NCI-H1417 treated with DMSO at 0.1 percent for 48 hours (cell line): ENCODE data around the gene DCPS.
"Not testable (repeated sequence)": the region's sequence is repeated elsewhere in the genome, so short reads cannot be mapped to it uniquely, and the experiment has no call there.

Experiments
- DNase-seq: peaks from one replicate; lab custom pipeline; 2025; lab: John Stamatoyannopoulos, UW

The DCPS gene, protein sequence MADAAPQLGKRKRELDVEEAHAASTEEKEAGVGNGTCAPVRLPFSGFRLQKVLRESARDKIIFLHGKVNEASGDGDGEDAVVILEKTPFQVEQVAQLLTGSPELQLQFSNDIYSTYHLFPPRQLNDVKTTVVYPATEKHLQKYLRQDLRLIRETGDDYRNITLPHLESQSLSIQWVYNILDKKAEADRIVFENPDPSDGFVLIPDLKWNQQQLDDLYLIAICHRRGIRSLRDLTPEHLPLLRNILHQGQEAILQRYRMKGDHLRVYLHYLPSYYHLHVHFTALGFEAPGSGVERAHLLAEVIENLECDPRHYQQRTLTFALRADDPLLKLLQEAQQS

GRCh38 chr11:126303623-126304456 lies at the start of gene DCPS:
Gene DCPS, plus strand, starts transcription at chr11:126304060. Its CDS starts 21 bp downstream, at chr11:126304081.
- peak; percentile 98 for DNase-seq

DNA sequence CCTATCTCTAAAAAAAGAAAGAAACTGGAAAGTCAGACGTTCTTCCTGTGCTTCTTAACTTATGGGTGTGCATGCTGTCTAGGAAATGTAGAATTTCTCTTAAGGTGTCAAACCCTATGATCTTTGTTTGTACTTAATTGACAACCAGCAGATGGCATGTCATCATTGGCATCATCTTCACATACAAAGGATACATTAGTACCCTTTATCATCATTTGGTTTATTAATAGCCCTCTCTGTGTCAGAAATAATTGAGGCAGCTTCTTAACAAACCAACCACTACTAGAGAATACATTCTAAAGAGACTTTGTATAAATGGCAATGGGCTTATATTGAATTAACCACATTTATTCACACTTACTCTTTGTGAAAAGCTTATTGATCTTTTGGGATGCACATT lies 49.0 kb upstream of the DCPS start:
- no peak for DNase-seq

GRCh38 chr11:126255507-126255906 lies 48.4 kb upstream of the DCPS start:
- DNase-seq = not testable (repeated sequence)

- no peak for DNase-seq
Observed at GRCh38 chr11:126256216-126256615, 47.6 kb upstream of the DCPS start.

GRCh38 chr11:126257144-126257543 lies 46.7 kb upstream of the DCPS start:
- no peak for DNase-seq

DNA sequence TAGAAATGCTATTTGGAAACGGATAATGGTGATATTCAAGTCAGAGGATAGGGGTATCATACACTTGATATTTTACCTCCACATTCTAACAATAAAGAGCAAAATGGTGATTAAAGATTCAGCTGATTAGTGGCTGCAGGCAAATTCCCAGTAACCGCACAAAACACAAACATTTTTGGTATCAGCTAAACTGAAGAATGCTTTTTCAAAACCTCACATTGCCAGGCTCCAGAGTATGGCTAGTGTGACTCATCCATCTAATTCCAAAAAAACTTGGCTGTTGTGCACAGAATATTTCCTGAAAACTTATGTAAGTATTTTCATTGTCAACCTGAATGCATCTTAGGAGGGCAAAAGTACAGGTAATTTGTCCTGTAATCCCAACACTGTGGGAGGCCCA lies 46.1 kb upstream of the DCPS start:
- no peak for DNase-seq

DNA sequence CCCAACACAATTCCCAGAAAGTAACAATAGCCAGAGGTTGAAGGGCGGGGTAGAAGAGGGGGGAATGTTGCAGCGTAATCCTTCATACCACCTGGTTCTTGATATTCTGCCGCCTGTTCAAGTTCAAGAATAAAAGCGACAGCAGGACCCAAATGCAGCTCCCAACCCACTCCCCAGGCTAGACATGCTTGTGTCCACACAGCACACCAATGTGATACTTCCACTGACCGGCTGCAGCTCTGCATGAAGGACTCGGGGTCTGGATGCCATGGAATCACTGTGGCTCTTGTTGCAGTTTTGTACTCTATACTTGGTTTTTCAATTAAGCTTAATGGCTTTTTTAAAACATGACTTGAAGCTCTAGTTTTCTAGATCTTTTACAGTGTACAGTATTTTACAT lies 41.6 kb upstream of the DCPS start:
- no peak for DNase-seq

- no peak for DNase-seq
Observed at GRCh38 chr11:126263489-126263888, 40.4 kb upstream of the DCPS start.

DNA sequence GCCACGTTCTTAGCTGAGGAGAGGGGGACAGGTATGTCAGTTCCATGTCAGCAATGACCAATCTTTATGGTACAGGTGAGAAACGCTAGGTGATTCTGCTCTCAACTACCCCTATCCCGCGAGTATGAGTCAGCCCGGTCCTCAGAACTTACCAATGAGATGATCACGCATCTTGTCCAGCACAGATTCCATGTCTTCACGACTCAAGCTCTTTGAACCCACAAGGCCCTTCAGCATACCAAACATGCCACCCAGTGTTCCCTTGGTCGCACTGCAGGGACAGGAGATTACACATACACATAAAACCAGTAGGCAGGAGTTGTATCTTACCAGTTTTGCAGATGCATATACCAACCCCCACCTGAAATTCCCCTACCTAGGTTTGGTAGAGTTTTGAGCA lies 38.0 kb upstream of the DCPS start:
- no peak for DNase-seq

DNA sequence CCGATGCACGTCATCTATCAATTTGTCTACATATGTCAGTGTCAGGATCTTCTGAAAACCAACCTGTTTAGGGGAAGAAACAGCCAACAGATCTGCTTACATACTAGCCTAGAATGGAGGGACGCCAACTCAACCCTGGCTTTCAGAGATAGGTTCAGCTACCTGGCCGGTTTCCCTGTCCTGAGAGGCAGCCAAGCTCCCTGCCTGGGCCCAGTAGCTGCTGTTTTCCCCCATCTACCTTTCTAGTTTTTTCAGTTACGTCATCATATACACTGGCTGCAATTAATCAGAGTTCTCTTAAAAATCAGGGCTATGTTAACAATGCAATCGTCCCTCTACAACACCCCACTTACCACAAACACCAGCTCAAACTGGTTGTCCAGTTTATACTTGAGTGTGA lies 36.2 kb upstream of the DCPS start:
- DNase-seq = no peak

GRCh38 chr11:126268361-126268707 lies 35.5 kb upstream of the DCPS start:
- DNase-seq = no peak

GRCh38 chr11:126268708-126269579 lies 34.9 kb upstream of the DCPS start, which contains the start of the genes FOXRED1 and SRPRA:
Gene FOXRED1, plus strand, starts transcription at chr11:126269154. Its CDS starts 53 bp downstream, at chr11:126269207.
Gene SRPRA, minus strand, starts transcription at chr11:126268895. Its CDS starts 91 bp downstream, at chr11:126268804.
- DNase-seq = peak; percentile 93

- DNase-seq = no peak
Observed at GRCh38 chr11:126277322-126277721, 26.5 kb upstream of the DCPS start.

DNA sequence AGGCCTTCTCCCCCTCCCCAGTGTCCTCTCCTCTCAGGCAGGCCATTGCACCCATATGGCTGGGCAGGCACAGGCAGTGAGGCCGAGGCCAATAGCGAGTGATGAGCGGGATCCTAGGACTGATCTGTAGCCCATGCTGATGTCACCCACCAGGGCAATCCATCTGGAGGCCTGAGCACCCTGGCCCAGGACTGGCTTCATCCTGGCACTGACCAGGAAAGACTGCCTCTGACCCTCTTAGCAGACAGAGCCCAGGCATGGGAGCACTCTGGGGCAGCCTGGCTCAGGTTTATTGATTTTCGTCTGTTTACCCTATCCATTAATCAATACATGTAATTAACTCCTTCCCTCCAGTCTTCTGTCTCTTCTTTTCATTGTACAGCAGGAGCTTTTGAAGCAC lies 26.1 kb upstream of the DCPS start:
- no peak for DNase-seq

DNA sequence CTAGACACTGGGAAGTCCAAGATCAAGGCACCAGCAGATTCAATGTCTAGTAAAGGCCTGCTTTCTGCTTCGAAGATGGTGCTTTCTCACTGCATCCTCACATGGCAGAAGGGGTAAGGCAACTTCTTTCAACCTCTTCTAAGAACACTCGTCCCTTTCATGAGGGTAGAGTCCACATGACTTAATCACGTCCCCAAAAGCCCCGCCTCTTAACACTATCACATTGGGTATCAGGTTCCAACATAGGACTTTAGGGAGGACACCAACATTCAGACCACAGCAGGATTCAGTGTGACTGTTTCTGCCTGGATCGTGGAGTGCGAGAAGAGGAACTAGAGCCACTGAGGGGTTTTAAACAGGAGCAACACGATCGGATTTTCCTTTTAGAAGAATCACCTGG lies 24.7 kb upstream of the DCPS start:
- DNase-seq = no peak

GRCh38 chr11:126280595-126280994 lies 23.3 kb upstream of the DCPS start:
- DNase-seq = no peak

- DNase-seq = no peak
Observed at GRCh38 chr11:126281245-126281644, 22.6 kb upstream of the DCPS start.

GRCh38 chr11:126281666-126282175 lies 22.1 kb upstream of the DCPS start:
- no peak for DNase-seq

- no peak for DNase-seq
Observed at GRCh38 chr11:126282361-126282735, 21.5 kb upstream of the DCPS start.

DNA sequence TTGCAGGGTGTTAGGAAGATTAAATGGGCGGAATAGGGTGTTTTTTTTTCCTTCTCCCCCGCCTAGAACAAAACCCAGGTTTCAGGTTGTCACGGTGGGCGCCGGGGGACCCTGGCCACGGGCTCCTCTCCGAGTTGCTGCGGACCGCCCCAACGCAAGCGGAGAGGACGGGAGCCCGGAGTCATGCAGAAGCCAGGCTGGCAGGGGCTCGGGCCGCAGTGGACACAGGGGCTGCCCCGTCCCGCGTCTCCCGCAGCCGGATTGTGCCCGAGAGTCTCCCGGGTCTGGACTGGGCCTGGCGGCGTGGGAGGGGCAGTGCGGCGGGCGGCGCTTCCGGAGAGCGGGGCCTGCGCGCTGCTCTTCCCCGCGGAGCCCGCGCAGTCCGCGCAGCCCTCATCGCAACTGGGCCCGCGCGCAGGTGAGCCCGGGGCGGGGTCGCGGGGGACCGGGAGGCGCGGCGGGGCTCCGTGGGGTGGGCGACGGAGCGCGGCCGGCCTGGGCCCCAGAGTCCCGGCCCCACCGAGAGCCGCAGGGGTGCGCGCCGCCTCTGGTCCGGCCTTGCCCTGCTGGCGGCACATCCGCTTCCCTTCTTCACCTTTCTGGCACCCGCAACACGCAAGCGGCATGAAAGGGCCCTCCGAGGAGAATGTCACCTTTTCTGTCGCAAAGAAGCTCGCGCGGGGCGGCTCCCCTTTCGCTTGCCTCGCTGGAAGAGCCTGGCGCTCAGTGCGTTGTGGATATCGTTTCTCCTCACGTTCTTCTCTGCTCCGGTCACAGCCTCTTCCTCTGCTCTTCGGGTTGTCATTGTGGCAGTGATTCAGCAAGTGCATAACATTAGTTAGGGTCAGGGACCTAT lies 20.9 kb upstream of the DCPS start, which contains the start of gene TIRAP:
Gene TIRAP (plus strand): TSS at position 358 of the 856 bp plus-strand sequence. CDS start 7,802 bp downstream, outside the sequence.
- DNase-seq = peak; percentile 31

- no peak for DNase-seq
Observed at GRCh38 chr11:126284829-126285228, 19.0 kb upstream of the DCPS start.
